HG03571 (cell line): ENCODE data around the gene FTL.
"Not testable (repeated sequence)": the region's sequence is repeated elsewhere in the genome, so short reads cannot be mapped to it uniquely, and the experiment has no call there.

ENCODE experiments used
- ATAC-seq: cut with Tn5 transposase; IDR thresholded peaks from one replicate; pipeline ENCODE4 v1.9.1; 2021; ENCODE audit not compliant: unreplicated experiment

FTL gene

GRCh38 chr19:48965040-48965805 lies at the start of gene FTL:
Gene FTL (plus strand): TSS chr19:48965309. CDS start chr19:48965508, 199 bp downstream.
- peak; percentile 53 for ATAC-seq

- no peak for ATAC-seq
Observed at GRCh38 chr19:48915757-48916156, 49.4 kb upstream of the FTL start.

- no peak for ATAC-seq
Observed at GRCh38 chr19:48918071-48918470, 47.0 kb upstream of the FTL start.

GRCh38 chr19:48918801-48919247 lies 46.3 kb upstream of the FTL start:
- no peak for ATAC-seq

- not testable (repeated sequence) for ATAC-seq
Observed at GRCh38 chr19:48919271-48919670, 45.8 kb upstream of the FTL start.

GRCh38 chr19:48920949-48921348 lies 44.2 kb upstream of the FTL start:
- no peak for ATAC-seq

GRCh38 chr19:48921721-48922500 lies 43.2 kb upstream of the FTL start:
- ATAC-seq, result no peak

GRCh38 chr19:48922548-48923490 lies 42.3 kb upstream of the FTL start:
- no peak for ATAC-seq

GRCh38 chr19:48925240-48925843 lies 39.8 kb upstream of the FTL start:
- no peak for ATAC-seq

- ATAC-seq, result not testable (repeated sequence)
Observed at GRCh38 chr19:48925890-48926289, 39.2 kb upstream of the FTL start.

- no peak for ATAC-seq
Observed at GRCh38 chr19:48926909-48927308, 38.2 kb upstream of the FTL start.

- ATAC-seq, result not testable (repeated sequence)
Observed at GRCh38 chr19:48927692-48928091, 37.4 kb upstream of the FTL start.

GRCh38 chr19:48928164-48929025 lies 36.7 kb upstream of the FTL start:
- ATAC-seq, result no peak

GRCh38 chr19:48933382-48933932 lies 31.7 kb upstream of the FTL start, which contains the start of gene DHDH:
Gene DHDH (plus strand): TSS chr19:48933699. CDS start chr19:48933722, 23 bp downstream.
- ATAC-seq, result no peak

GRCh38 chr19:48934837-48935236 lies 30.3 kb upstream of the FTL start:
- ATAC-seq, result no peak

- ATAC-seq, result no peak
Observed at GRCh38 chr19:48935864-48936263, 29.2 kb upstream of the FTL start.

- no peak for ATAC-seq
Observed at GRCh38 chr19:48938256-48938655, 26.9 kb upstream of the FTL start.

GRCh38 chr19:48940902-48941301 lies 24.2 kb upstream of the FTL start:
- ATAC-seq, result no peak

GRCh38 chr19:48943081-48943480 lies 22.0 kb upstream of the FTL start:
- ATAC-seq, result no peak
